Measurements from ENCODE around the gene MAD1L1.
"Not testable (repeated sequence)": the region's sequence is repeated elsewhere in the genome, so short reads cannot be mapped to it uniquely, and the experiment has no call there.

The MAD1L1 gene

GRCh38 chr7:2074691-2075090 is 158.1 kb downstream of the MAD1L1 start:
- H3K4me3 ChIP-seq (ENCODE audit: low read depth, low read length) = no peak overlapping the region

DNA sequence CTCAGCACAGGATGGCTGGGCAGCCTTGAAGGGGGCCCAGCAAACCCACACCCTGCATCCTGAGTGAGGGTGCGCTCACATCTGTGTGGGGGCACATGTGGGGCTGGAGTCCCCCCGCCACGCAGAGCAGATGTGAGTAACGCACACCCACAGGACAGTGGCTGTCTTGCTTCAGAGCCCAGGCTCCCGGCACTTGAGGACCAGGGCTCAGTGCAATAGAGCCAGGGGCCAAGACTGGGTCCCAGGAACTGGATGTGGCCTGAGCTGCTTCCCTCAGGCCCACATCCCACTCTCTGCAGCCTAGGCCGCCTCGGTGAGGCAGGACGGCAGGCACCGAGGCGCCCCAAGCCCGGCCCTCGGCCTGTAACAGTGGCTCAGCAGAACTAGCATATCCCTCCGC is 159.9 kb downstream of the MAD1L1 start:
- no peak overlapping the region for H3K4me3 ChIP-seq (ENCODE audit: low read depth, low read length)

GRCh38 chr7:2072042-2072441 is 160.7 kb downstream of the MAD1L1 start:
- no peak overlapping the region for H3K4me3 ChIP-seq (ENCODE audit: low read depth, low read length)

DNA sequence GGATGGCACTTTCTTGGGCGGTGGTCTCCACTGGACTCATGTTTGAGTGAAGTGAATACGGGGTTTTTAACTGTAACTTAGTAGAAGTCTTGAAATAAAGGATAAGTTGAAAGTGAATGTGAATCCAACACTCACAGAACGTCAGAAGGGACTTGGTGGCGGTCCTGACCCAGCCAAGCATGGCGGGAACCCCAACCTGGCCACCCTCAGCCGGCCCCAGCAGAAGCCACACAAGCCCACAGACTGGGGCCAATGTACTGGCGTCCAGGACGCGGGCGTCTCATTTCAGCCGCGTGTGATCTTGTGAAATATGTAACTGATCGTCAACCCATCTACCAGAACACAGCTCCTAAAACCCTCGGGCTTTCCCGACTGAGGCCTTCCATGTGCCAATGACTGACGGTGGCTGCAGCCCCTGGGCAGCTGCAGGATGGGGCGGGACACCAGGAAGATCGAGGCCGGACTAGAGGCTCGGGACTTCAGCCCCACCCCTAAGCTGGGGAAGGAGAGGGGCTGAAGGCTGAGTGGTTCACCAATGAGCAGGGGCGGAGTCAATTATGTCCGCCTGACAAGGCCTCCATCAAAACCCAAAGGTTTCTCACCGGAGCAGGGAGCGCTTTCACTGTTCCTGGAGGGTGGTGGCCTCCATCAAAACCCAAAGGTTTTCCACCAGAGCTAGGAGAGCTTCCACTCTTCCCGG is 161.5 kb downstream of the MAD1L1 start:
- no peak overlapping the region for H3K4me3 ChIP-seq (ENCODE audit: low read depth, low read length)

DNA sequence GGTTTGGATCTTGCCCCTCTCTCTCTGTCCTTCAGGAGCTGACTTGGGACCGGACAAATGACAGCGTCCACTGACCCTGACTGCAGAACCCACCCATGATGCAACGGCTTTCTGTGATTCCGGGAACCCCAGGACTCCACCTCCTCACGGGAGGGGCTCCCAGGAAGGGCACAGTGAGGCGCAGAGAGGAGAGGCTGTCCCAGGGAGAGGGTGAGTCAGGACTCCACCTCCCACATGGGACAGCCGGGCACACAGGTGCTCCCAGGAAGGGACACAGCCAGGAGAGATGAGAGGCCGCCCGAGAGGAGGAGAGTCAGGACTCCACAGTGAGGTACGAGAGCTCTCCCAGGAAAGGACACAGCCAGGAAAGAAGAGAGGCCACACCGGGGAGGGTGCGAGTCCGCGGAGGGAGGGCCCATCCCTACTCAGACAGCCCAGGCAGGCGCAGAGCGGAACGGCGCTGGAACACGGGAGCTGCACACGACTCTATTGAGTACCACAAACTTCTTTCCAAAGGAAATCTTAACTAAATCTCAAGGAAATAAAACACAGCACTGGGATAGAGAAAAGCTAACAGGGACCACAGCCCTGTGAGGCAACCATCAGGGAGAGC is 162.5 kb downstream of the MAD1L1 start:
- no peak overlapping the region for H3K4me3 ChIP-seq (ENCODE audit: low read depth, low read length)

DNA sequence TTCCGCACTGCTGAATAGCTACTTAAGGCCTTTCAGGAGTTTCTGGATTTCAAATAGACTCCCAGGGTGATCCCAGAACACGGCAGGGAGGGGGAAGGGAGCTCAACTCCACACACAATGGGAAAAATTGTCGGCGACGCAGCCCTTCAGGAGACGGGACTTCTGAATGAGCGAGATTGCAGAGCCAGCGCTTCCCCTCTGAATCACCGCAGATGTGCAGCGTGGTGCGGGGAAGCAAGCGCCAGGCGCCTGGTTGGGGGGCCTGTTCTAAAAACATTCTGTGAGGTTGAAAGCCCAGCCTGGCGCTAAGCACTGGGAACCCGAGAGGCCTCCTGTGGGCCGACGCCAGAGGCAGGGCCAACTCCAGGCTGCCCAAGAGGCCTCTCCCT is 163.3 kb downstream of the MAD1L1 start:
- H3K4me3 ChIP-seq (ENCODE audit: low read depth, low read length) = no peak overlapping the region

- H3K4me3 ChIP-seq (ENCODE audit: low read depth, low read length) = no peak overlapping the region
Measured at GRCh38 chr7:2068693-2069471, 163.9 kb downstream of the MAD1L1 start.

DNA sequence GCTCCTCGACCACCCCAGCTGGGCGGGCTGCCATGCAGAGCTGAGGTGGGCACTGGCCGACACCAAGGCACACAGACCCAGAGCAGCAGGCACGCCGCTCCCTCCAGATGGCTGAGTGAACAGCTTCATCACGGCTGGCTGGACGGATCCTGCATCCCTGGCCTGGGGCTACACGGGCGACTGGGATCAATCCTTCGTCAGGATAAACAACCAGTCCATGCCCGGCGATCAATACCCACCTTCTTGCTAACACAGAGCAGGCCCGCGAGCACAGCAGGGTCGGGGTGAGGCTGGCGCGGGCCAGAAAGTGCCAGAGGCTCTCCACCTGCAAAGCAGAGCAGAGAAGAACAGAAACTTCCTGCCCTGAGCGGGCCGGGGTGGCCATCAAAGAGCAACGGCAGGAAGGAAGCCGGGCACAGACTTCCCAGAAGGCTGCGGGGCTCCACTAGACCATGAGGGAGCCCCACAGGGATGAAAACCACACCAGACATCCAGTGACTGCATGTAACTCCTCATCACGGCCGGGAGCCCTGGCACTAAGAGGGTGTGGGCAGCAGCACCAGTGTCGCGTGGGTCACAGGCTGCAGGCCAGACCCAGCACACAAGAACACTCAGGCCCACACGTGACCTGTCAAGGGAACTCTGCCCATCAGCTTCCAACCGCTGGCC is 166.4 kb downstream of the MAD1L1 start:
- H3K4me3 ChIP-seq (ENCODE audit: low read depth, low read length) = no peak overlapping the region

DNA sequence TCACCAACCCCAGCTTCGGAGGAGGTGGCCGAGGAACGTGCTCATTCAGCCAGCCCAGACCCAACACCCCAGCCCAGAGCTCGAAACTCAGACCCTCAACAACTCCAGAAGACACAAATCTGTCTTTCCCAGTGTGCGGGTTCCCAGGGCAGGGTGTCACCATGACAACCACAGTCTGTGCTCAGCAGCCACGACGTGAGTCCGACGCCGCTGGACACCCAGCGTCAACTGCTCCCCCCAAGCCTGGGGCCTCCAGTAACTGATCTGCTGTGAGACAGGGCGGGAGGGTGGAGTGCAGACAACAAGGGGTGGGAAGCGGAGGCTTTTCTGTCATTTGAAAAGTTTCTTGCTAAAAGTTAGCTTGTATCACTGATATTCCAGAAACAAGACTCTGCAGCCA is 167.2 kb downstream of the MAD1L1 start:
- H3K4me3 ChIP-seq (ENCODE audit: low read depth, low read length) = no peak overlapping the region

DNA sequence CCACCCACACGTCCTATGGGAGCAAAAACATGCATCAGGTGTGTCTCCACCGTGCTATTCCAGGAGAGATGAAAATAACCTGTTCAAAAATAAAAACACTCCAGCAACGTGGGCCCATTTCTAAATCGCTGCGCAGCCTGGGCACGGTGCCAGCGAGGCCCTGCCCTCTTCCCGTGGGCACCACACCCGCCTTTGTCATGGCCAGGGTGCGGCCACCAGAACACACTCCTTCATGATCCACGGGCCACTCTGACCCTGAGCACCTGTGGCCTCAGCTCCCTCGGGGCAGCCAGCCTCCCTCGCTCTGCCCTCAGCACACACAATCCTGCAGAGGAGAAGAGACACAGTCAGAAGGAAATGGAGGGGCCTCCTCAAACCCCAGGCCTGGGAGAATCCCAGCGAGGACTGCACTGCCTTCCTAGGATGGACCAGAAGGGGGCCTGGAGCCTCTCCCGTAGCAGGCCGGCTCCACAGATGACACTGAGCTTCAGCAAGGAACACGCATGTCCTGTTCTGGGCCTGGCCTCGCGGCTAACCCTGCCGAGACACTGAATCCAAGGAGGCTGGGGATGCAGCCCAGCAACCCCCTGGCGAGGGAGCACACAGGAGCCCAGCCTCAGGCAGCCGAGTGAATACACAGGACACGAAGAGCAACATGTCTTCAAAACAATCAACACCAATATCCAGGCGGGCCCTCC is 169.0 kb downstream of the MAD1L1 start:
- no peak overlapping the region for H3K4me3 ChIP-seq (ENCODE audit: low read depth, low read length)

- H3K4me3 ChIP-seq (ENCODE audit: low read depth, low read length) = no peak overlapping the region
Measured at GRCh38 chr7:2062648-2063047, 170.1 kb downstream of the MAD1L1 start.

DNA sequence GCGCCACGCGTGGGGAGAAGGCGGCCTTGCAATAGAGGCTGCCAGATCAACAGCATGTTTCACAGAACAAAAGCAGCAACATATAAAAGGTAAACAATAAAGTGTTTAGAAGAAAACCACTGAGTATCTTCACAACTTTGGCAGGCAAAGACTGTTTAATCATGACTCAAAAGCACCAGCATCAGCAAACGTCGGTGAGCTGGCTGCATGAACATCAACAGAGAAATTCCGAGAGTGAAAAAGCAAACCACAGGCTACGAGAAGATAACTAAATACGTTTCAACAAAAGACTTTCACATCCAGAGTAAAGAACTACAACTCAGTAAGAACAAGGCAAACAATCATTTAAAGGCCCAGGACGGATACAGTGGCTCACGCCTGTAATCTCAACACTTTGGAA is 172.0 kb downstream of the MAD1L1 start:
- no peak overlapping the region for H3K4me3 ChIP-seq (ENCODE audit: low read depth, low read length)

DNA sequence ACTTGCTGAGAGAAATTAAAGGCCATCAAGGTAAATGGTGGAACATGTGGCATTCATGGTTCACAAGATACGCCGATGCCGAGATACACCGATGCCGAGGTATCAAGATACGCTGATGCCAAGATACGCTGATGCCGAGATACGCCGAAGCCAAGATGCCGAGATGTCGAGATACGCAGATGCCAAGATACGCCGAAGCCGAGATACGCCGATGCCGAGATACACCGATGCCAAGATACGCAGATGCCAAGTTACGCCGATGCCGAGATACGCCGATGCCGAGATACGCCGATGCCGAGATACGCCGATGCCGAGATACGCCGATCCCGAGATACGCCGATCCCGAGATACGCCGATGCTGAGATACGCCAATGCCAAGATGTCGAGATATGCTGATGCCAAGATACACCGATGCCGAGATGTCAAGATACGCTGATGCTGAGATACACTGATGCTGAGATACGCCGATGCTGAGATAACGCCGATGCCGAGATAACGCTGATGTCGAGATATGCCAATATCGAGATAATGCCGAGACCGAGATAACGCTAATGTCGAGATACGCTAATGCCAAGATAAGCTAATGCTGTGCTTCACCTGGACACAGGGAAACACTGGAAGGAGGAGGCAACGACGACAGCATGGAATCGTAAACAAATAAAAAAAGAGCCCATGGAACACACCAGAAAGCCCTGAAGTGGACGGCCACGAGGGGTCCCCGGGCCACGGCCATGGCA is 172.6 kb downstream of the MAD1L1 start:
- H3K4me3 ChIP-seq (ENCODE audit: low read depth, low read length) = no peak overlapping the region

GRCh38 chr7:2058246-2058645 is 174.5 kb downstream of the MAD1L1 start:
- not testable (repeated sequence) for H3K4me3 ChIP-seq (ENCODE audit: low read depth, low read length)

DNA sequence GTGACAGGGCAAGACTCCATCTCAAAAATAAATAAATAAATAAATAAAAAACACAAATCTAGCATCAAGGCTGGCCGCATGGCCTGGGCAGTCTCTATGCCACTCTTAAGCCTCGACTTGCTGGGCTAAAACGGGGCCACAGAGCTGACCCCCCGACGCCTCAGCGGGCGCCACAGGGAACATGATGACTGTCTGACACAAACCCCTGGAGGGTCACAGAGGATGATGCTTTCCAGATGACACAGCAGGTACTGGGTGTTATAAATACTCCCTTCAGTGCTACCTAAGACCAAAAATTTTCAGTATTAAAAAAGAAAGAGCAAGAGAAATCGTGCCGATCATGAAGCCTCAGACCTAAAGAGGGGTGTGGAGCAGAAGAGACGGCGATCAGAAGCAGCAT is 176.8 kb downstream of the MAD1L1 start:
- H3K4me3 ChIP-seq (ENCODE audit: low read depth, low read length) = no peak overlapping the region

GRCh38 chr7:2054927-2055326 is 177.8 kb downstream of the MAD1L1 start:
- no peak overlapping the region for H3K4me3 ChIP-seq (ENCODE audit: low read depth, low read length)

GRCh38 chr7:2053395-2053794 is 179.3 kb downstream of the MAD1L1 start:
- no peak overlapping the region for H3K4me3 ChIP-seq (ENCODE audit: low read depth, low read length)

DNA sequence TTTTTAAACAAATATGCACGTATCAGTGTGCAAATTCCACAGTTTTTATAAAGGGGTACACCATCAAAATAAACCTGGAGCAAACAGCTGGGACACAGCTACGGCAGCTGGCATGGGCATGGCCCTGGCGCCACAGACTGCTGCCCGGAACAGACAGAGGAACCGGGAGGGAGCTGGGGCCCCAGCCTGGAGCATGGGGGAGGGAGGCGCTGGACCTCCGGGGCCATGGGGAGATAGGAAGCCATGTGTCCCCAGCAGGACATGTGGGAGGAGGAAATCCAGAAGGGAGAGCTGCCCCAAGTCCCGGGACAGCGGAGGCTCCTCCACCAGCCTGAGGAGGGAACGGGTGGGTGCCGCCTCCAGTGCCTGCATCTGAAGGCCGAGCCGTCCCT is 180.1 kb downstream of the MAD1L1 start:
- no peak overlapping the region for H3K4me3 ChIP-seq (ENCODE audit: low read depth, low read length)

DNA sequence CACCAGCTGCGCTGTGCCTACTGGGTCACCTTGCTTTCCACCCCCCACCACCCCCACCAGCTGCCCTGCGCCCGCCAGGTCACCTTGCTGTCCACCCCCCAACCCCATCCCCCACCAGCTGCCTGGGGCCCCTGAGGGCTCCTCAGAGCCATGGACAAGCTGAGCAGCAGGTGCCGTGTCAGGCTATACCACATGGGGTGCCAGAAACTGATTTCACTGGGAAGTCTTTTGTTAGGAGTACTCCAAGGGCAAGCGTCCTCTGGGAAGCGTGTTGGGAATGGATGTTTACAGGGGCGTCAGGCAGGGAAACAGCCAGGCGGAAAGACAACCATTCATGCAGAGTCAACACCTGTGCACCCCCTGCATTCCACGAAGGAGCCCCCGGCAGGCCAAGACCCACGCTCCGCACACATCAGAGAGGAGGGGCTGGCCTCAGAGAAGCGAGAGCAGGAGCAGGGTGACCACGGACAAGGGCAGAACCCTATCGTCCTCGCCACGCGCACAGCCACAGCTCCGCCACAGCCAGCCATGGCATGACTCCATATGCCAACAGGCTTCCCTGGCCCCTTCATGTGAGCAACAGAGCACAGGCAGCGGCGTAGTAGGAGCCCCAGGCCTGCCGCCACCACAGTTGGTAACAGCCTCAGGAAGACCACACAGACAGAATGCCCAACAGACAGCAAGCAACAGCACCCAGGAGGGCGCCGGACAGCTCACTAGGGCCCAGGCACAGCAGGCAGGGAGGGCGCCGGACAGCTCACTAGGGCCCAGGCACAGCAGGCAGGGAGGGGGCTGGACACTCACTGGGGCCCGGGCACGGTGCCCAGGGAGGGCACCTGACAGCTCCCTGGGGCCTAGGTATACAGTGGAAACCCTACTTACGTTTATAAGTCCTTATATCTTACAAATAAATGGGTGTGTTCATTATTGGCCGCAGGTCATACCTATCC is 180.8 kb downstream of the MAD1L1 start:
- no peak overlapping the region for H3K4me3 ChIP-seq (ENCODE audit: low read depth, low read length)
